Femur (tissue), 1 donor: ENCODE measurements around the gene CYBA.

Experiments
- DNase-seq: peaks from one replicate; pipeline ENCODE4 v3.0.0-alpha.2; 2017

The CYBA gene

GRCh38 chr16:88627531-88628411 lies 23.1 kb downstream of the CYBA start:
- no peak for DNase-seq

- no peak for DNase-seq
These were observed 24.2 kb downstream of the CYBA start for GRCh38 chr16:88626646-88627045.

DNA sequence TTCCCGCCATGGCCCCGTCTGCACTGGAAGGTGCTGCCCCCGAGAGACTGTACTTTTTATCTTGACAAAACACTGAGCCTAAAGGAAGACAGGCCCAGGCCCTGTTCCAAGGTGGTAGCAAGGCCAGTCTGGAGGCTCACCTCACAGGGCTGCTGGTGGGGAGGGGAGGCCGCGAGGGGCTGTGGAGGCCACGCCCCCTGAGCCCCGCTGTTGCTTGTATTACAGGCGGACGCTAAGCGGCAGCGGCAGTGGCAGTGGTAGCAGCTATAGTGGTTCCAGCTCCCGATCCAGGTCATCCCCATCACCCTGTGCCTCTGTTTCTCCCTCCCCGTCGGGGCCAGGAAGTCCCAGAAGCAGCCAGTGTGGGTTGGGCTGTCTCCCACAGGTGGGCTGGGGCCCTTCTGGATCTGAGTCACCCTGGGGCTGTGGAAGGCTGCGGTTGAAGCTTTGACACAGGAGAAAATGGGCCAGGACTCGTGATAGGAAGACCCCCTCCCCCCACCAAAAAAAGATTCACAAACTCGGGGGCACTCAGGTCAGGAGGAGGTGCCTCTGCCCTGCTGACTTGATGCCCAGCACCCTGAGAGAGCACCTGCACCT lies 25.8 kb downstream of the CYBA start:
- DNase-seq: no peak

DNA sequence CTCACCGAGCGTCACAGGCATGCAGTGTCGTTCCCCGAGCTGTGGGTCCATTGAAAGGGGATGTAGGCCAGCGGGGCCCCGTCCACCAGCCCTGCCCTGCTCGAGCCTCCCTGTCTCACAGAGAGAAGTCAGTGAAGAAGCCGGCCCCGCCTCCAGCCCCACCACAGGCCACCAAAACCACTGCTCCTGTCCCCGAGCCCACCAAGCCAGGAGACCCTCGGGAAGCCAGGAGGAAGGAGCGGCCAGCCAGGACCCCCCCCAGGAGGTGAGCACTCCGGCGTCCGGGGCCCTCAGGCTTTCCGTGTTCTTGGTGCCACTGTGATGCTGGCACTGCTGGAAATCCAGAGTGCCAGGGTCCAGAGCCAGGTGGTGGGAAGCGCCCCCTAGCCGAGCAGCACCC lies 26.4 kb downstream of the CYBA start:
- DNase-seq: no peak

DNA sequence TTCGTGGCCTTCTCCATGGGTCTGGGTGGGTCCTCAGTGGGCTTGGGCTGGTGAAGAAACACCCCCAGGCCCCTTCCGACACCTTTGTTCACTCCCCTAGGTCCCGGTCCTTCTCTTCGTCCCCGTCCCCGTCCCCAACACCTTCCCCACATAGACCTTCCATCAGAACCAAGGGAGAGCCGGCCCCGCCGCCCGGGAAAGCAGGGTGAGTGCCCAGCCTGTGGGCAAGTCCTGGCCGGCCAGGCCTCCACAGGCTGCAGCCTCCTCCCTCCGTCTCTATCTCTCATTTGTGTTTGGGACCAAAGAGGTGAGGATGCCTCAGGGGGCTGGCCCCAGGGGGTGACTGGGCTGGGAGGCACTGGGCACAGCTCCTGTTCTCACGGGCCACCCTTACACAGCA lies 27.0 kb downstream of the CYBA start:
- no peak for DNase-seq

GRCh38 chr16:88622866-88623265 lies 28.0 kb downstream of the CYBA start:
- DNase-seq: no peak

DNA sequence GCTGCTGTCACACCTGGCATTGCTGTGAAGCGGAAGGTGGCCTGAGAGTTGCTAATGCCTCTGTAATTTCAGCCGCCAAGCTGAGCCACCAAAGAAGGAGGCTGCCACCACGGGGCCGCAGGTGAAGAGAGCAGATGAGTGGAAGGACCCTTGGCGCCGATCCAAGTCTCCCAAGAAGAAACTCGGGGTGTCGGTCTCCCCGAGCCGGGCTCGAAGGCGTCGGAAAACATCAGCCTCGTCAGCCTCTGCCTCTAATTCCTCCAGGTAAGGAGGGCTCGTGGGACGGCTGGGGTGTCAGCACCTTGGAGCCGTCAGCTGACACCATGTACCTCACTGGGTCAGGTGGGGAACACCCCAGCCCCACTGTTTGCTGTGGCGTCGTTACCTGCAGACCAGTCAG lies 28.7 kb downstream of the CYBA start:
- no peak for DNase-seq

DNA sequence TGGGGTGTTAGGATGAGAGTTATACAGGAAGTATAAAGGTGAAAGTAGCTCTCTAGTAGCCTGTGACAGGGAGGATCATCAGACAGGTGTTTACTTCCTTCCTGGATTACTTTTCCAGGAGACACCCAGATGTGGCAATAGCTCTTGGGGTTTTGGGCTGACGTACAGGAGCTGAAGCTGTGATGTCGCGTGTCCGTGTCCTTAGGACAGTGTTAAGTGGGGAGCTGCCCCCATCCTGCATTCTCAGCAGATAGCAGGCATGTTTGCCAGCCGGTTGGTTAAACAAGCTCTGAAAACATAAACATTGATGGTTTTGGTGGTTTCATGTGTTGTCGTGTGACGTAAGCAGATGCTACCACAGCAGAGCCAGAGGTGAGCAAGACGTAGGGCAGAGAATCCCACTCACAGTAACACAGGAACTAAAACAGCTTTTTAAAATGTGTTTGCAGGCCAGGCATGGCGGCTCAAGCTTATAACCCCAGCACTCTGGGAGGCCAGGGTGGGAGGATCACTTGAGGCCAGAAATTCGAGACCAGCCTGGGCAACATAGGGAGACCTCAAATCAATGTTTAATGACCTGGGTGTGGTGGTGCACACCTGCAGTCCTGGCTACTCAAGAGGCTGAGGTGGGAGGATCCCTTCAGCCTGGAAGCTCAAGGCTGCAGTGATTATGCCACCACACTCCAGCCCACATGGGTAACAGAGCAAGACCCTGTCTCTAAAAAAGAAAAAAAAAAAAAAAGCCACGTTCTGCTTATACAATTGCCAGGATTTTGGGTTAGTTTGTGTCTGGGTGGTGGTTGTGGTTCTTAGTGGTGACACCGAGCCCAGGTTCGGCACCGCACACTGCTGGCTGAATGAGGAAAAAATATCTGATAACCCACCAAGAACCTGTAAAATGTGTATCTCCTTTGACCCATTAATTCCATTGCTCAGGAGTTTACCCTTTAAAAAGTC lies 30.7 kb downstream of the CYBA start:
- no peak for DNase-seq

DNA sequence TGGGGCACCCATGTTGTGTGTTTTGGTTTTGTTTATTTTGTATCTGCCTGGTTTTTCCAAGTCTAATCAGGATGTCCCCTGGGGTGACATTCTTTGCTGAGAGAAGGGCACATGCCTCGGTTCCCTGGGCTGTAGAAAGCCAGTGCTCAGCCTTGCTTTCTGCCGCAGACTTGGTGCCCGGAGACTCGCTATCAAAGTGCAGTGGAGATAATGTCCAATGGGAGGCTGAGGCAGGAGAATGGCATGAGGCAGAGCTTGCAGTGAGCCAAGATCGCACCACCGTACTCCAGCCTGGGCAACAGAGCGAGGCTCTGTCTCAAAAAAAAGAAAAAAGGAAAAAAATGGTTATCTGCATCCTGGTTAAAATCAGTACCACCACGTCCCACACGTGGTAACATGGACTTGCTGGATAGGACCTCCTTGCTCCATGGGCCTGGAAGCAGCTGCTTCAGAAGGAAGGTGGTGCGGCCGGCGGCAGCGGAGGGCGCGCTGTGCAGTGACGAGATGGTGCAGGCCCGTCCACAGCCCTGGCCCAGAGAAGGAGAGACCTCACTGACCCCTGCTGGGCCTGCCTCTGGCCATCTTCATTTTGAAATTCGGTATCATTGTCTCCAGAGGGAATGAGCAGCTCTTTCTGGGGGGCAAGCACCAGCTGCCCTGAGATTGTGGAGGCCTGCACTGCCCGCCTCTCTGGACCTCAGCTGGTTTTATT lies 31.7 kb downstream of the CYBA start:
- DNase-seq: no peak

DNA sequence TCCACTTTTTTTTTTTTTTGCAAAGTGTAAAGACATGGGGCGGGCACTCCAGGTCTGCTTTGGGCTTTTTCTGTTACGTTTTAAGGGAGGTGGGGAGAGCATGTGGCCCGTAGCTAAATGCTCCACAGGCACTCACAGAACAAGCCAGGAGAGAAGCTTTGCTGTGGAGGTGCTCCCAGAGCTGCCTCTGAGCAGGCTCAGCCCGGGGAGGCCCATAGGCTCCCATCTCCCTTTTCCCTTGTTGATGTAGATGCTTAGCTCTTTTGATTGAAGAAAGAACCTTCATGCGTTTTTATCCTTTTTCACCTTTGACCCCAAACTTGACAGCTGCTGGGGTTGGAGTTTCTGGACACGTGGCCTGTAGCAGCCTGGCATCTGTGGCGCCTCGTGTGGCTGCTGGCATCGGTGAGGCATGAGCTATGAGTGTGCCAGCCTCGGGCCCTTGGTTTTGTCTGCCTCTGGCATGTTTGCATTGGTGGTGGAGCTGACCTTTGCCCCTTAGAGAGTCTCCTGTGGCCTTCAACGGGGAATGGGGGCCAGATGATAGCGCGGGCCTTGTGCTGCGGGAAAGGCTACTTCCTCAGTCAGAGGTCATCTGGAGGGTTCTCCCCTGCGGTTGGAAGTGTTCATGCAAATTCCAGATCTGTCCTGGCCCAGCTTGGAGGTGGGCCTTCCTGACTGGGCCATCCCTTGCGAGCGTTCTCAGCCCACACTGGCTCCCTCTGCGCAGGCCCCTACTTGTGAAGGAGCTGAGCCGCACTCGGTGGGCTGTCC lies 32.5 kb downstream of the CYBA start:
- no peak for DNase-seq

GRCh38 chr16:88617268-88618031 lies 33.4 kb downstream of the CYBA start:
- no peak for DNase-seq

DNA sequence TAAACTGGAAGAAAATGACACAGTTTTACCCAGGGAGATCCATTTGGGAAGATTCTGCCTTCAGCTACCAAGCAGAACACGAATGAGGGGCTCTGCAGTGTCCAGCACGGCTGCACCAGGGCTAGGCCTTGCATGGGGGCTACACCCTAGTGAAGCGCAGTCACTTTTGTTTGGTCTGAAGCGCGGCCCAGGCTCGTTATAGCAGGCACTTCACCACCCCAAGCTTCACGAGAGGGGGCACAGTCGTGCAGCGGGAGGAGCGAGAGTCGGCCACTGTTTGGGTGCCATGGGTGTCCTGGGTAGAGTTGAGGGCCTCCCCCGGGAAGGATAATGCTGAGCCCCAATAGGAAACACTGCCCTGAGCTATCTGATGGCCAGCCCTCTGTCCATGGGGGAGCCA lies 34.1 kb downstream of the CYBA start:
- DNase-seq: no peak

- DNase-seq: no peak
These were observed 34.5 kb downstream of the CYBA start for GRCh38 chr16:88616320-88616719.

- no peak for DNase-seq
These were observed 35.9 kb downstream of the CYBA start for GRCh38 chr16:88614818-88615580.

DNA sequence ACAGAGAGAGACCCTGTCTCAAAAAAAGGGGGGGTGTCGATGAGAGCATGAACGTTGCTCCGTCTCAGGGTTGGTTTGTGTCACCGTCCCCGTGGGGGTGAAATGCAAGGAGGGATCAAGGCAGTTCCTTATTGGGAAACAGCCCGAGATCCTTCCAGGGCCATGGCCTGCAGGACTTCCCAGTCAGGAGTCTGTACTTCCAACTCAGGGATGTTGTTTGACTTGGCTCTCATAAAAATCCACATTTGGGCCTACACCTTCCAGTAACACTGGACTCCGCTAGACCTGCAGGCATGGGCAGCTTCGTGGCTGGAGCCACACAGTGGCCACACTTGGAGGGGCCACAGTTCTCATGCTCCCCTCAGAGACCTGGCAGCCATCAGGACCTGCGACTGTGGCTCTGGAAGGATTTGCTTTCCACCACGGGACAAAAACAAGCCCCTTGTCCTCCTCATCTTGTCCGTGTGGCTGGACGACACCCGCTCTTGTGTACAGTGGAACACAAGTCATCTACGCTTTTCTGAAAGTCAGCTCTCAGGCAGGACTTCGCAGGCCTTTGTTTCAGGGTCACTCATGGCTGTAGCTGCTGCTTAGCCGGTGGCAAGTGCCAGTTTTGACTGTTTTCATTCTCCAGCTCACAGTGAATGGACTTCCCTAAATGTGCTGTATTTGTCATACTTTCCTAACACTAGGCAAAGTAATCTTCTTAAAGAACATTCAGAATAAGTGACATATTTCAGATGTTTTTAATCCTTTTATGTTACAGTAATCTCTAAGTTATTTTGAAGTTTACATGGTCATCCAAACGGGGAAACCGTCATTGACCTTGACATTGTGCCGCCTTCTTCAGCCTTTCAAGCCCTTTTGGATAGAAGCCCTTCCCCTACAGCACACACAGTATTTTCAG lies 36.7 kb downstream of the CYBA start:
- no peak for DNase-seq

GRCh38 chr16:88613293-88613692 lies 37.6 kb downstream of the CYBA start:
- DNase-seq: no peak

DNA sequence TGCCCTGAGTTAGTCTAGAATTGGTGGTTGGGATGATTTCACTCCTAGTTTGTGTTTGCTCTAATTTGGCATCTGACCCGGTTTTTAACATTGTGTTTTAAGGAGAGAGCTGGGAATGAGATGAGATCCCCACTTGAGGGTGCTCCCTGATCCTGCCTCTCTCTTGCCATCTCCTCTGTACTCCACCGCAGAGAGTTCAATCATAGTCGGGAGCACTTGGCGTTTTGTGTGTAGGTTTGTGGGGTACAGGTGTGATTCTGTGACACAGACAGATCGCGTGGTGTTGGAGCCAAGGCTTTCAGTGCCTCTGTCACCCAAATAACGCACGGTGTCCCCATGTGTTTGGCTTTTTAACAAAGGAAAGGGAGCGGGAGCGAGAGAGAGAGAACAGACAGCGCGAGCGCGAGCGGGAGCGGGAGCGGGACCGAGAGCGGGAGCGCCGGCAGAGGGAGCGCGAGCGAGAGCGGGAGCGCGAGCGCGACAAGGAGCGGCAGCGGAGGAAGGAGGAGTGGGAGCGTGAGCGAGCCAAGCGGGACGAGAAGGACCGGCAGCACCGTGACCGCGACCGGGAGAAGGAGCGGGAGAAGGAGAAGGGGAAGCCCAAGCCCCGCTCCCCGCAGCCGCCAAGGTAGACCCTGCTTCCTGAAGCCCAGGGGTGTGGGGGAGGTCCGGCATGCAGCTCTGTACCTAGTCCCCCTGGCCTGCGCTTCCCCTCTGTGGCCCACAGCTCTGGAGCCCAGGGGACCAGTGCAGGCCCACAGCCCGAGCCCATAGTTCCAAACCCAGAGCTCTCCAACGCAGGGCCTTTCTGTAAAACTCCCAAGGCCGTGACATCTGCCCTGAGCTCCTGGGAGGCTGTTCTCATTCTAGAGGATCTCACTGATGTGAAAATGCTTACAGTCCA lies 39.7 kb downstream of the CYBA start:
- DNase-seq: no peak

GRCh38 chr16:88610080-88610479 lies 40.8 kb downstream of the CYBA start:
- no peak for DNase-seq
